Hematopoietic multipotent progenitor cell treated with erythropoietin and hydrocortisone succinate and interleukin-3 and kit ligand, for 17 days (in vitro differentiated cells): ENCODE data around the gene HCRTR2.
"Not testable (repeated sequence)": the region's sequence is repeated elsewhere in the genome, so short reads cannot be mapped to it uniquely, and the experiment has no call there.

Experiments
- DNase-seq: peaks from one replicate; pipeline ENCODE4 v3.0.0-alpha.2; 2015; ENCODE audit warnings: low spot score

Gene HCRTR2

GRCh38 chr6:55212156-55212555 lies 37.8 kb downstream of the HCRTR2 start:
- no peak for DNase-seq

- DNase-seq = no peak
Measured at GRCh38 chr6:55220961-55221360, 46.6 kb downstream of the HCRTR2 start.

GRCh38 chr6:55227862-55228261 lies 53.5 kb downstream of the HCRTR2 start:
- DNase-seq = no peak

- DNase-seq = no peak
Measured at GRCh38 chr6:55239099-55239498, 64.8 kb downstream of the HCRTR2 start.

- not testable (repeated sequence) for DNase-seq
Measured at GRCh38 chr6:55240975-55241605, 66.8 kb downstream of the HCRTR2 start.

GRCh38 chr6:55250400-55250799 lies 76.1 kb downstream of the HCRTR2 start:
- DNase-seq = no peak

GRCh38 chr6:55255113-55255512 lies 80.8 kb downstream of the HCRTR2 start:
- DNase-seq = no peak

- DNase-seq = no peak
Measured at GRCh38 chr6:55260181-55260580, 85.9 kb downstream of the HCRTR2 start.

- DNase-seq = no peak
Measured at GRCh38 chr6:55265409-55266114, 91.2 kb downstream of the HCRTR2 start.

GRCh38 chr6:55266896-55267295 lies 92.6 kb downstream of the HCRTR2 start:
- DNase-seq = no peak

GRCh38 chr6:55276745-55277530 lies 102.6 kb downstream of the HCRTR2 start:
- no peak for DNase-seq

- no peak for DNase-seq
Measured at GRCh38 chr6:55277646-55278045, 103.3 kb downstream of the HCRTR2 start.

GRCh38 chr6:55281215-55281614 lies 106.9 kb downstream of the HCRTR2 start:
- DNase-seq = no peak

- no peak for DNase-seq
Measured at GRCh38 chr6:55282115-55282514, 107.8 kb downstream of the HCRTR2 start.

GRCh38 chr6:55286824-55287223 lies 112.5 kb downstream of the HCRTR2 start:
- DNase-seq = no peak

GRCh38 chr6:55290736-55291135 lies 116.4 kb downstream of the HCRTR2 start:
- no peak for DNase-seq

GRCh38 chr6:55293116-55293515 lies 118.8 kb downstream of the HCRTR2 start:
- no peak for DNase-seq

- DNase-seq = not testable (repeated sequence)
Measured at GRCh38 chr6:55297214-55297613, 122.9 kb downstream of the HCRTR2 start.

GRCh38 chr6:55299286-55299985 lies 125.1 kb downstream of the HCRTR2 start:
- DNase-seq = no peak

- no peak for DNase-seq
Measured at GRCh38 chr6:55304747-55305146, 130.4 kb downstream of the HCRTR2 start.

GRCh38 chr6:55319961-55320695 lies 145.8 kb downstream of the HCRTR2 start:
- DNase-seq = no peak

- DNase-seq = no peak
Measured at GRCh38 chr6:55320696-55321086, 146.4 kb downstream of the HCRTR2 start.
